GM19351 (cell line): ENCODE results near the gene RIMBP3B.
"Not testable (repeated sequence)": the region's sequence is repeated elsewhere in the genome, so short reads cannot be mapped to it uniquely, and the experiment has no call there.

Source experiments
- ATAC-seq: cut with Tn5 transposase; IDR thresholded peaks from one replicate; pipeline ENCODE4 v1.9.1; 2021; ENCODE audit warnings: mild to moderate bottlenecking, moderate library complexity; ENCODE audit not compliant: unreplicated experiment

RIMBP3B gene

GRCh38 chr22:21407792-21408191 lies 24.2 kb downstream of the RIMBP3B start:
- not testable (repeated sequence) for ATAC-seq

DNA sequence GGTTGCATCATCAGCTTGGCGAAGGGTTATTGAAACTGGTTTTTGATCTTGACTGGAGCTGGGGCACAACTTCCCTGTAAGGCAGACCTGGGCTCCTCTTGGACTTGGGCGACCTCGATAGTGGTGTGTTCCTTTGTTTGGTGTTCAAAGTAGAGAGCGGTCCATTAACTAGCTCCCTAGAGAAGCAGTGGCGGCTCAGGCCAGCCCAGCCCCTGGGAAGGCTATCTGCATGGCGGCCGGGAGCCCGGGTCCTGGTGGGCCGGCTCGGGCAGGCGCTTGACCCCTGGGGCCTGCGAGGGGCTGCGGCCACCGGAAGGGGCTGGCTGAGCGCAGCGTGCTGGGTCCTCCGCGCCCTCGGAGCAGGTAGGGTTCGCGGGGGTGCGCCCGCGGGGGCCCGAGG lies 32.8 kb downstream of the RIMBP3B start:
- not testable (repeated sequence) for ATAC-seq

DNA sequence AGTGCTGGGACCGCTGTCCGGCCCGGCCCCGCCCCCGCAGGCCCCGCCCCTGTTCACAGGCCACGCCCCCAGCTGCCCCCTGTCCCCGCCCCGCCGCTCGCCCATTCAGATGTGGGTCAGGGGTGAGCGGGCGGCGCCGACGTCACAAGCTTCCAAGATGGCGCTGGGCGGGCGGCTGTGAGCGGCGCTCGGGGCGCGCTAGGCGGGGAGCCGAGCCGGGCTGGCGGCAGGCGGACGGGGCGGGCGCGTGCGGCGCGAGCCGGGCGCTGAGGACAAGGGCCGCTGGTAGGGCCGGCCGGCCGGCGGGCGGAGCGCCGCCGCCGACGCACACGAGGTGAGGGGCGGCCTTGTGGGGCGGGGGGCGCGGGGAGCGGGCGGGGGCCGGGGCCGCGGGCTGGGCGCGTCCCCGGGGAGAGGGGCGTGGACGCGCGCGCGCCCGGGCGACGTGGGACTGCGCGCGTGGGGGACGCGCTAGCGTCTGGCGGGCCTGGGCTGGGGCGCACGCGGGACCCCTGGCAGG lies 33.7 kb downstream of the RIMBP3B start, which contains the start of gene HIC2:
Gene HIC2 (plus strand): TSS at position 145 of the 520 bp plus-strand sequence. CDS start 25,461 bp downstream, outside the sequence.
- ATAC-seq = peak; percentile 81

- peak; percentile 28 for ATAC-seq
Measured at GRCh38 chr22:21417853-21418252, 34.3 kb downstream of the RIMBP3B start.

- not testable (repeated sequence) for ATAC-seq
Measured at GRCh38 chr22:21418974-21419638, 35.6 kb downstream of the RIMBP3B start.

DNA sequence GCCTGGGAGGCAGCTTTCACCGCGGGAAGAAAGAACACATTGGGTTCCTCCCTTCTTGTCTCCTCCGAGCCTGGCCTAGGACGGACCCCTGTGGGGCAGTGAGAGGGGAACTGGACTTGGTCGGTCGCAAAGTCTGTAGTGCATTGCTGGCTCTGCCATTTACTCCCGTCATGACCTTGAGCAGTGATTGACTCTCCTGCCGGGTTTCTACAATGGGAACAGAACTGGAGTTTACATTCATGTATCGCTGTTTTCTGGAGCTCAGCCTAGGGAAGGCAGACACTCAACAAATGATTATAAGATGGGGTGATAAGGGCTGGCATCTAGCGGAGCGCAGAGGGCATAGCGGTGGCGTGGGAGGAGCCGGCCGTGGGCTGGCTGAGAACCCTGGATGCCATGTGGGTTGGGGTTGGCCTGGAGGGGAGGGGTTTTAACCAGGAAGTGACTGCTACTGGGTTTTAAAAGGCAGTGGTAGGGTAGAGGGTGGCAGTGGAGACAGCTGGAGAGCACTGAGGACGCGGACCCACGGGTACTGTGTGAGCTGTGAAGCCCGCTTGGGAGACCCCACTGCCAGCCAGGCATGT lies 36.7 kb downstream of the RIMBP3B start:
- not testable (repeated sequence) for ATAC-seq

DNA sequence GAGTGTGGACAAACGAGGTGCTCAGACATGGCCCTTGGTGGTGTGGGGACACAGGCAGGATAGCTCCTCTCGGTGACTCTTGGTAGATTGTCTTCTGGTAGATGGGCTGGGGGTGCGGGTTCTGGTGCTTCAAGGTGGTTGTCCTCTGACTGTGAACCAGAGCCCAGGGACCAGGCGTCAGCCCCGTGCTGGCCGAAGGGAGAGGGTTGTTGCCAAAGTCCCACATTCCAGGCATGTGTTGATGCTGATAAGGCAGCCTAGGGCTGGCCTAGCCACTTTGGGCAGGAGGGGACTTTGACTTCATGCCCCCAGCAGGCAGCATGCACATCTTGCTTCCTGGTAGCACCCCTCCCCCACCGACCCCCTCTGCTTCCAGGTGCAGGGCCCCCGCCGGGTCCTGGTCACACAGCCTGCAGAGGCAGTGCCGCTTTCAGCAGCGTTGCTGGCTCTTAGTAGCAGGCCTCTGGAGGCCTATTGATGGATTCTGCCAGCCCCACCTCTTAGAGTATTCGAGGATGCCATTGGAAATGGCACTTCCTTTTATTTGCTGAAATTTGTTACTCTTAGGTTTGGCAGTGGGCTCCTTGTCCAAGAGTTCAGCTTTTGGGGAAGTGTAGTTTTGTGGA lies 40.6 kb downstream of the RIMBP3B start:
- ATAC-seq = not testable (repeated sequence)

DNA sequence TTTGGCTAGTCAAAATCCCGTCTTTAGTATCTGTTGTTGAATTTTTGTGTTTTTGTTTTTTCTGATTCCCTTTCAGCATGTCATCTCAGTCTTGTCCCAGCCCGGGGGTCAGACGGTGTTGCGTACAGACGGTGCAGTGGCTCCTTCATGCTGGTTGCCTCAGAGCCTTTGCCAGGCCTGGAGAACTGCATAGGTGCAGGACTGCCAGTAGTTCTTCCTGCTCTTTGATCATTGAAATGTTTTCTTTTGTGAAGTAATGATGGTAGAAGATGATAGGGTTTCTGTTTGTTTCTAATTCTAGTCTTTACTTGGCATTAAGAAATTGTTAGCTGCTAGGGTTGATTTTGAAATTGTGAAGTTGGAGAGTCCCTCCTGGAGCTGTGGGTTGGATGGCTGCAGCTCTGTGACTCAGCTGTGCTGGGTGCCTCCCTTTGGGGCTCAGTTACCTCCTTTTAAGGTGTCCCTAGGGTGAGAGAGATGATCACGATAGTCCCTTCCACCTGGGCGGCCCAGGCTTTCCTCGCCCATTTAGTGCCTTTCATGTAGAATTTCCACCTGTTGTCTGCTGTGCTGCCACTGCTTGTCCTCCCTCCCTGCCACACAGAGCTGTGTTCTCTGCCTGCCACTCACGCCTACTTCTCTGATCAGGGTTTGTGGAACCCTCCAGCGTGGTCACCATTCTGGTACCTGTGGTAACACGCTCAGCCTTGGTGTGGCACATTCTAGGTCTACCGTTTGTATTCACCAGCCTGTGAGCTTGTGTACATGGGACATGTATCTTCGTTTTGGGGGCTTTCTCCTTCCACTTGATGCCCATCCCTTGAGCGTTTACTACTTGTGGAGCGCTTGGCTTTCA lies 51.1 kb downstream of the RIMBP3B start:
- not testable (repeated sequence) for ATAC-seq

- ATAC-seq = not testable (repeated sequence)
Measured at GRCh38 chr22:21435998-21436810, 52.7 kb downstream of the RIMBP3B start.

DNA sequence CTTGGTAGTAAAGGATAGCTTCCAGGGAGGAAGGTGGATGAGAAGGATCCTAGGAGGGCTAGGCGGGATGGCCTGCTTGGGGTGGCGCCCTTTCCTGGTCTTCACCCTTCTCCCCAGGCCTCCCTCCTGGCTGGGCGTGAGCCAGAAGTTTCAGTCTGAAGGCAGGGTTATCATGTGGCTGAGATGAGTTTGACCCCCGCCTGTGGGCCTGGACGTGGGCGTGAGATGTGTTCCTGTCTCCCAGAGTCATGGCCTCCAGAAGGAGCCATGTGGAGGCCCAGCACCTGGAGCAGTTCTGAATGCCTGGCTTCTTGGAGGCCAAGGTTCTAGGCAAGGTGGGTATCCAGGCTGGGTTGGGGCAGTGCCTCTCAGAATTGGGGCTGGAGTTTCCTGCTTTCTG lies 54.5 kb downstream of the RIMBP3B start:
- ATAC-seq = not testable (repeated sequence)
